Epithelial cell of esophagus (primary cell): ENCODE measurements around the gene PHLDB2.

Experiments used
- DNase-seq: peaks from one replicate; pipeline ENCODE4 v3.0.0; 2010; ENCODE audit warnings: low read depth
- H3K4me3 ChIP-seq: 2 replicates; pipeline ENCODE4 v1.5.1; 2011; ENCODE audit warnings: mild to moderate bottlenecking, low read length, control low read depth
- CTCF ChIP-seq: IDR thresholded peaks from 2 replicates; pipeline ENCODE4 v1.5.1; 2011; ENCODE audit warnings: low read depth, mild to moderate bottlenecking, low read length, control low read depth, inconsistent platforms; ENCODE audit not compliant: insufficient read depth; ENCODE audit errors: missing control alignments

Gene PHLDB2

GRCh38 chr3:111904376-111905241 lies 45.5 kb downstream of the PHLDB2 start:
- TF ChIP-seq CTCF = peak; percentile 47
- H3K4me3 ChIP-seq = no peak overlapping the region
- peak; percentile 95 for DNase-seq

GRCh38 chr3:111906656-111907055 lies 47.6 kb downstream of the PHLDB2 start:
- TF ChIP-seq CTCF = no peak
- no peak for DNase-seq
- no peak overlapping the region for H3K4me3 ChIP-seq

GRCh38 chr3:111907151-111907550 lies 48.1 kb downstream of the PHLDB2 start:
- no peak for DNase-seq
- TF ChIP-seq CTCF = no peak
- no peak overlapping the region for H3K4me3 ChIP-seq

- DNase-seq = no peak
- H3K4me3 ChIP-seq = no peak overlapping the region
- no peak for TF ChIP-seq CTCF
Observed at GRCh38 chr3:111910806-111911205, 51.7 kb downstream of the PHLDB2 start.

GRCh38 chr3:111911446-111911845 lies 52.4 kb downstream of the PHLDB2 start:
- DNase-seq = no peak
- TF ChIP-seq CTCF = no peak

GRCh38 chr3:111913163-111913763 lies 54.2 kb downstream of the PHLDB2 start:
- no peak overlapping the region for H3K4me3 ChIP-seq
- no peak for DNase-seq
- TF ChIP-seq CTCF = no peak

More at GRCh38 chr3:111911446-111911845, 52.4 kb downstream of the PHLDB2 start:
- no peak overlapping the region for H3K4me3 ChIP-seq

GRCh38 chr3:111915905-111916304 lies 56.8 kb downstream of the PHLDB2 start:
- no peak for TF ChIP-seq CTCF
- DNase-seq = no peak
- no peak overlapping the region for H3K4me3 ChIP-seq
